Muscle layer of colon (tissue), 2 donors: ENCODE measurements around the gene ERICH4.

ENCODE experiments used
- H3K27ac ChIP-seq: one replicate; pipeline ENCODE4 v1.7.0; 2013; ENCODE audit warnings: low read depth, mild to moderate bottlenecking, low read length, moderate library complexity
- H3K27me3 ChIP-seq, 2 donors: one replicate each; pipeline ENCODE4 v1.7.0; 2013; ENCODE audit warnings: low read length in 2 of 2, mild to moderate bottlenecking in 2 of 2; ENCODE audit not compliant: insufficient read depth in 2 of 2, control insufficient read depth in 1 of 2
- H3K36me3 ChIP-seq: one replicate; pipeline ENCODE4 v1.7.0; 2013; ENCODE audit warnings: mild to moderate bottlenecking, low read length; ENCODE audit not compliant: insufficient read depth
- H3K4me1 ChIP-seq: one replicate; pipeline ENCODE4 v1.7.0; 2013; ENCODE audit warnings: mild to moderate bottlenecking, low read length; ENCODE audit not compliant: insufficient read depth
- H3K4me3 ChIP-seq, 2 donors: one replicate each; pipeline ENCODE4 v1.7.0; 2013; ENCODE audit warnings: low read length in 2 of 2, low read depth in 1 of 2, mild to moderate bottlenecking in 1 of 2, moderate library complexity in 1 of 2
- H3K9ac ChIP-seq: one replicate; pipeline ENCODE4 v1.7.0; 2013; ENCODE audit warnings: low read length
- H3K9me3 ChIP-seq: one replicate; pipeline ENCODE4 v1.7.0; 2013; ENCODE audit warnings: mild to moderate bottlenecking, low read length
- donor health status: abdominal sarcoma.
- donor health status: Adenocarcinoma of cecum.

The ERICH4 gene

GRCh38 chr19:41415154-41415571 is 27.8 kb upstream of the ERICH4 start:
- Histone ChIP-seq H3K36me3 (peaks cover 77% of the 10 kb centered on the region), H3K27ac (no peak overlapping the region), H3K27me3 (no peaks in the 10 kb centered on the region), H3K9ac (no peak overlapping the region), H3K4me3 (no peak overlapping the region), H3K4me1 (peaks cover 2% of the 10 kb centered on the region), H3K9me3 (no peaks in the 10 kb centered on the region)

DNA sequence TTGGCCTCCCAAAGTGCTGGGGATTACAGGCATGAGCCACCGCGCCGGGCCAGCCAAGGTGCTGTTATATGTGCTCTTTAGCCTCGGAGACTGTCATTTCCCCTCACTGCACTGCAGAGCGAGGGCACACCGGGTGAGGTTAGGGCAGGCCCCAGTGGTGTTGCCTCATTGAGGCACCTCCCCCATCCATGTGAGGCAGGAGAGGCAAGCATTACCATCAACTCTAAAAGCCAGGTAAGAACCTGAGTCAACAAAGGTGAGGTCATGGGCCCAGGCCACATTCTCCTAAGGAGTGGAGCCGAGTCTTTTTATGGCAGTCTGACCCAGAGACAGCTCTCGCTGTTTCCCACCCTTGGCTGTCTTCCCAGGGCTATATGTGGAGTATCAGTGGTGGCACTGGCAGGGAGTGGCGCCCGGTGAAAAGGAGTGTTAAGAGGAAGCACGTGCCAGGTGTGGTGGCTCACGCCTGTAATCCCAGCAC is 26.7 kb upstream of the ERICH4 start:
- Histone ChIP-seq H3K4me3 (no peak overlapping the region), H3K27me3 (no peaks in the 10 kb centered on the region), H3K9me3 (no peaks in the 10 kb centered on the region), H3K9ac (no peak overlapping the region), H3K36me3 (peaks cover 80% of the 10 kb centered on the region), H3K27ac (no peak overlapping the region), H3K4me1 (peaks cover 5% of the 10 kb centered on the region)

DNA sequence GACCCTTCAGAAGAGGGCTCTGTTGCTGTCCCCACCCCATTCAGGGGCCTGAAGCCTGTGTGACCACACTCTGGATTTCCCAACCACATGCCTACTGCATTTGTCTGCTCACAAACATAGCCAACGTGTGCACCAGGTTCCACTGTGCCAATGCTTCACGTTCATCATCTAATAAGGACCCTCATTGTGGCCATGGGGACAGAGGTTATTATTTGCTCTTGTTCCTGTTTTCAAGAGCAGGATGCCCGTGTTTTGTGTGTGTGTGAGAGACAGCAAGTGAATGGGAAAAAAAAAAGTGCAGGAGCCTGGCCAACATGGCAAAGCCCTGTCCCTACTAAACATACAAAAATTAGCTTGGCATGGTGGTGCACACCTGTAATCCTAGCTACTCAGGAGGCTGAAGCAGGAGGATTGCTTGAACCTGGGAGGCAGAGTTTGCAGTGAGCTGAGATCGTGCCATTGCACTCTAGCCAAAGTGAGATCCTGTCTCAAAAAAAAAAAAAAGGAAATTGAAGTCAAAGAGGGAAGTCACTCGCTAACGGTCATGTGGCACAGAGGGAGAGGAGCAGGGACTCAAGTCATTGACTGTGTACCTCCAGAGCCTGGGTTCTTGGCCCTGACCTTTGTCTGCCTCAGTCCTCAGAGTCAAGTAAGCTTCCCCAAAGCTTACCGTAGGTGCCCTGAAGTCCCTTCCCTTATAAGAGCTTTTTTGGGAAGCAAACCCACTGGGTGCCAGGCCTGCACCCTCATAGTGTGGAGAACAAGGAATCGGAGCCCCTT is 22.7 kb upstream of the ERICH4 start:
- H3K27ac ChIP-seq: no peak overlapping the region

DNA sequence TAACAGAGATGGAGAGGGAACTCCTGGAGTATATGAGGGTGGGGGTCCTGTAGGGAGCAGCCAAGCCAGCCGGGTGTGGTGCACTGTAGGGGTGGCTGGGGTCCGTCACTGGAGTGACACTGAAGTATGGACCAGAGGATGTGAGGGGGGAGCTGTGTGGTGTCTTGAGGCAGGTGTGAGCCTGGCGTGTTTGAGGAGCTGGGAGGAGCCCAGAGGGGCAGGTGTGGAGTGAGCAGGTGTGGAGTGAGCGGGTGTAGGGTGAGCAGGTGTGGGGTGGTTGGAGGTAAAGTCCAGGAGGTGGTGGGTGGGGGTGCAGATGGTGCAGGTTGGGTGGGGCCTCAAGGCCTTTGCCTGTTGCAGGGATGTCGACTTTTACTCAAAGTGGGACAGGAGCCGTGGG is 21.6 kb upstream of the ERICH4 start:
- Histone ChIP-seq H3K27me3 (no peaks in the 10 kb centered on the region), H3K36me3 (peaks cover 54% of the 10 kb centered on the region), H3K9me3 (no peaks in the 10 kb centered on the region), H3K4me3 (no peak overlapping the region), H3K27ac (no peak overlapping the region), H3K4me1 (peaks cover 7% of the 10 kb centered on the region), H3K9ac (no peak overlapping the region)

More for the DNA sequence above, 22.7 kb upstream of the ERICH4 start:
- Histone ChIP-seq H3K27me3 (no peaks in the 10 kb centered on the region), H3K4me1 (peaks cover 7% of the 10 kb centered on the region), H3K4me3 (no peak overlapping the region), H3K9ac (no peak overlapping the region), H3K9me3 (no peaks in the 10 kb centered on the region), H3K36me3 (peaks cover 60% of the 10 kb centered on the region)

GRCh38 chr19:41421973-41422372 is 21.0 kb upstream of the ERICH4 start:
- Histone ChIP-seq H3K27ac (no peak overlapping the region), H3K36me3 (peaks cover 47% of the 10 kb centered on the region), H3K4me3 (no peak overlapping the region), H3K27me3 (no peaks in the 10 kb centered on the region), H3K9ac (no peak overlapping the region), H3K9me3 (no peaks in the 10 kb centered on the region), H3K4me1 (peaks cover 14% of the 10 kb centered on the region)

- no peaks in the 10 kb centered on the region for H3K9me3 ChIP-seq
- H3K9ac ChIP-seq: no peak overlapping the region
- peaks cover 15% of the 10 kb centered on the region for H3K4me1 ChIP-seq
- no peaks in the 10 kb centered on the region for H3K27me3 ChIP-seq
- no peak overlapping the region for H3K27ac ChIP-seq
- H3K4me3 ChIP-seq: no peak overlapping the region
- H3K36me3 ChIP-seq: peaks cover 42% of the 10 kb centered on the region
Measured at GRCh38 chr19:41422456-41422855, 20.5 kb upstream of the ERICH4 start.

DNA sequence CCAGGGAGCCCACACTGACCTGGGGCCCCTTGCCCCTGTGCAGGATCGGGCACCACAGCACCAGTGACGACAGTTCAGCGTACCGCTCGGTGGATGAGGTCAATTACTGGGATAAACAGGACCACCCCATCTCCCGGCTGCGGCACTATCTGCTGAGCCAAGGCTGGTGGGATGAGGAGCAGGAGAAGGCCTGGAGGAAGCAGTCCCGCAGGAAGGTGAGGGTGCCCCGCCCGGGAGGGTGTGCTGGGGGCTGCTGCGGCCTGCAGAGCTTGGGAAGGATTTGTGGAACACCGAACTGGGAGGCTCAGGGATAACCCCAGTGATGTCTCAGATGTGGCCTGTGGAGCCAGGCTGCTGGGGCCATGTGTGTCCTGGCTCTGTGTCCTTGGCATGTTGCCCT is 20.0 kb upstream of the ERICH4 start:
- peaks cover 42% of the 10 kb centered on the region for H3K36me3 ChIP-seq

GRCh38 chr19:41424335-41425173 is 18.4 kb upstream of the ERICH4 start:
- Histone ChIP-seq H3K27ac (no peak overlapping the region), H3K36me3 (peaks cover 32% of the 10 kb centered on the region), H3K27me3 (no peaks in the 10 kb centered on the region), H3K4me1 (peaks cover 26% of the 10 kb centered on the region), H3K4me3 (no peak overlapping the region), H3K9me3 (no peaks in the 10 kb centered on the region), H3K9ac (no peak overlapping the region)

More for the DNA sequence above, 20.0 kb upstream of the ERICH4 start:
- Histone ChIP-seq H3K4me1 (peaks cover 19% of the 10 kb centered on the region), H3K27ac (no peak overlapping the region), H3K27me3 (no peaks in the 10 kb centered on the region), H3K9ac (no peak overlapping the region), H3K9me3 (no peaks in the 10 kb centered on the region), H3K4me3 (no peak overlapping the region)

GRCh38 chr19:41425174-41426115 is 17.5 kb upstream of the ERICH4 start:
- Histone ChIP-seq H3K36me3 (peaks cover 23% of the 10 kb centered on the region), H3K4me3 (no peak overlapping the region), H3K27ac (no peak overlapping the region), H3K9ac (no peak overlapping the region), H3K4me1 (peaks cover 26% of the 10 kb centered on the region), H3K27me3 (no peaks in the 10 kb centered on the region), H3K9me3 (no peaks in the 10 kb centered on the region)

DNA sequence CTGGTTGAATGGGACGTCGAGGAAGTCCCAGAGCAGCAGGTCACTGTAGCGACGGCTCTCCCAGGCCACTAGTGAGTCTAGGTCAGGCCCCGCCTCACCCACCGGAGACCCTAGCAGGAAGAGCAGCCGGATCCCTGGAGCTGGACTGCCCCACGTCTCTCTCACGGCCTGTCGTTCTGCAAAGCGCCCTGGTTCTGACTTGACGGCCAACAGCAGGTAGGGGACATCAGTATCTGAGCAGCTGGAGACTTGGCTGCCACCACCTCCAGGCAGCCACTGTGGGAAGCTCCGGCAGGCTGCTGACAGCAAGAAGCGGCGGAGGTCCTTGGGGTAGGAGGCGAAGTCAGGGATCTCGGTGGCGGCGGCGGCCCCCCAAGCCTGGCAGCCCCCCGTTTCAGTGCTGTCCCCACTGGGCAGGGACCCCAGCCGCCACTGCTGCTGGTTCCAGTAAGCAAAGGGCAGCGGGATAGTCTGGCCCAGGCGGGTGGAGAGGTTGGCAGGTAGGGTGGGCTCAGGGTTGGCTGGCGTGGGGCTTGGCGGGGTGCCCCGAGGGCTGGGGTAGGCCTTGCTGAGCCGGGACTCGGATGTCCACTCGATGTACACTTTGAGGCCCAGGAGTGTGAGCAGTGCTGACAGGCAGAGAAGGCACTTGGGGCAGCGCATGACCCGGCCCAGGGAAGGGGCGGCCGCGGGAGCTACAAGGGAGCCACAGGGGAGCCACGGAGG is 16.7 kb upstream of the ERICH4 start:
- Histone ChIP-seq H3K4me1 (peaks cover 21% of the 10 kb centered on the region), H3K9ac (peak overlapping the region; percentile 99), H3K4me3 (peak overlapping the region; percentile 83 to 93), H3K36me3 (peaks cover 23% of the 10 kb centered on the region), H3K9me3 (no peaks in the 10 kb centered on the region), H3K27ac (peak overlapping the region; percentile 97), H3K27me3 (no peaks in the 10 kb centered on the region)
